ENCODE results near the gene LACTB.
A peak's percentile ranks its signal among the peaks of the same experiment; 100 is the strongest.

The LACTB gene

GRCh38 chr15:63121382-63122001 lies at the start of gene LACTB:
LACTB (plus strand) TSS chr15:63121861; CDS start chr15:63121872, 11 bp downstream.
- H3K4me3 ChIP-seq (ENCODE audit: low read depth, low read length): peak within 1 kb of the TSS; percentile 80
- DNase-seq (ENCODE audit: low read depth): peak; percentile 54
- no peak for TF ChIP-seq CTCF (IDR thresholded peaks at IDR 0.05; ENCODE audit: low read depth, low read length, missing control alignments)

GRCh38 chr15:63072023-63072650 lies 49.5 kb upstream of the LACTB start:
- no peak overlapping the region for H3K4me3 ChIP-seq (ENCODE audit: low read depth, low read length)
- no peak for DNase-seq (ENCODE audit: low read depth)
- TF ChIP-seq CTCF (IDR thresholded peaks at IDR 0.05; ENCODE audit: low read depth, low read length, missing control alignments): no peak

- no peak for DNase-seq (ENCODE audit: low read depth)
- TF ChIP-seq CTCF (IDR thresholded peaks at IDR 0.05; ENCODE audit: low read depth, low read length, missing control alignments): no peak
- H3K4me3 ChIP-seq (ENCODE audit: low read depth, low read length): no peak overlapping the region
These were observed 48.8 kb upstream of the LACTB start for GRCh38 chr15:63072809-63073277.

GRCh38 chr15:63073497-63074172 lies 48.0 kb upstream of the LACTB start:
- no peak for TF ChIP-seq CTCF (IDR thresholded peaks at IDR 0.05; ENCODE audit: low read depth, low read length, missing control alignments)
- no peak for DNase-seq (ENCODE audit: low read depth)
- H3K4me3 ChIP-seq (ENCODE audit: low read depth, low read length): no peak overlapping the region

- no peak for DNase-seq (ENCODE audit: low read depth)
- no peak for TF ChIP-seq CTCF (IDR thresholded peaks at IDR 0.05; ENCODE audit: low read depth, low read length, missing control alignments)
- H3K4me3 ChIP-seq (ENCODE audit: low read depth, low read length): no peak overlapping the region
These were observed 46.4 kb upstream of the LACTB start for GRCh38 chr15:63075015-63075983.

GRCh38 chr15:63075984-63076713 lies 45.5 kb upstream of the LACTB start:
- no peak overlapping the region for H3K4me3 ChIP-seq (ENCODE audit: low read depth, low read length)
- TF ChIP-seq CTCF (IDR thresholded peaks at IDR 0.05; ENCODE audit: low read depth, low read length, missing control alignments): no peak
- DNase-seq (ENCODE audit: low read depth): no peak

Data from GM12864 (cell line).